ENCODE data around the gene HYAL3. TPM values are rescaled to one million over a fixed set of nuclear protein-coding genes. Genes with fewer than 3 reads are reported as not detected.

Gene HYAL3
- total and polyA plus RNA-seq, 2 of the 13 experiments (the other 11 are each of a cell fraction or from before 2014, with no cell fraction given): 5.5 to 10.4 TPM

DNA sequence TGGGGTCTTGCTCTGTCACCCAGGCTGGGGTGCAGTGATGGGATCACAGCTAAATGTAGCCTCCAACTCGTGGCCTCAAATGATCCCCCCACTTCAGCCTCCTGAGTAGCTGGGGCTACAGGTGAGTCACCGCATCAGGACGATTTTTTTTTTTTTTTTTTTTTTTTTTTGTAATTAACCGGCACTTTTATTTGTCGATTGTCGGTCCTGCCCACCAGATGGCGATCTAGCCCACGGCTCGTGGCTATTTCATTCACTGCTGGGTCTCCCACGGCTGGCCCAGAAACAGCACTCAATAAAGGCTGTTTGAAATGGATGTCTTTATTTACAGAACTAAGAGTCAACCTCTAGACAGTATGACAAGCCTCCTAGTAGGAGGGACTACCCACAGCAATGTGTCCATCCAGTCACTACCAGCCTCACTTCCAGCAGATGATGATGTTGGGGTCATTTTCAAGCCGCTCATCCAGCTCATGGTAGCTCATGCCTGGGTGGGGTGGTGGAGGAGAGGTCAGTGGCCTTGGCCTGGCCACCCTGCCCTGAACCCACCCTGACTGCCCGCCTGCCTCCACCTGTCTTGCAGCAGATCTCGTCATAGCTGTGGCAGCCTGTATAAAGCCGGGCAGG is 48.1 kb upstream of the HYAL3 start (continued):
- TF ChIP-seq ZBTB40 (IDR thresholded peaks at IDR 0.05) (no peak), ZBTB40 (CRISPR knock-in tag; IDR thresholded peaks at IDR 0.05) (peak; percentile 92), ZKSCAN5 (CRISPR knock-in tag; IDR thresholded peaks at IDR 0.05) (no peak), HNF4G (IDR thresholded peaks at IDR 0.05; ENCODE audit: borderline replicate concordance, low read depth, low read length) (no peak), HNF4G (CRISPR knock-in tag; IDR thresholded peaks at IDR 0.05; ENCODE audit: borderline replicate concordance, low read depth) (no peak), ZNF530 (CRISPR knock-in tag; IDR thresholded peaks at IDR 0.05; ENCODE audit: low read depth) (no peak), RAD51 (IDR thresholded peaks at IDR 0.05; ENCODE audit: borderline replicate concordance) (no peak), SATB2 (CRISPR knock-in tag; IDR thresholded peaks at IDR 0.05) (no peak), ELF3 (CRISPR knock-in tag; IDR thresholded peaks at IDR 0.05) (no peak), HDAC2 (CRISPR knock-in tag; IDR thresholded peaks at IDR 0.05) (no peak), ZNF549 (CRISPR knock-in tag; IDR thresholded peaks at IDR 0.05) (no peak), ZSCAN22 (CRISPR knock-in tag; IDR thresholded peaks at IDR 0.05) (no peak), NAIF1 (CRISPR knock-in tag; IDR thresholded peaks at IDR 0.05; ENCODE audit: borderline replicate concordance) (no peak)
- TF ChIP-seq, protein P1, sequence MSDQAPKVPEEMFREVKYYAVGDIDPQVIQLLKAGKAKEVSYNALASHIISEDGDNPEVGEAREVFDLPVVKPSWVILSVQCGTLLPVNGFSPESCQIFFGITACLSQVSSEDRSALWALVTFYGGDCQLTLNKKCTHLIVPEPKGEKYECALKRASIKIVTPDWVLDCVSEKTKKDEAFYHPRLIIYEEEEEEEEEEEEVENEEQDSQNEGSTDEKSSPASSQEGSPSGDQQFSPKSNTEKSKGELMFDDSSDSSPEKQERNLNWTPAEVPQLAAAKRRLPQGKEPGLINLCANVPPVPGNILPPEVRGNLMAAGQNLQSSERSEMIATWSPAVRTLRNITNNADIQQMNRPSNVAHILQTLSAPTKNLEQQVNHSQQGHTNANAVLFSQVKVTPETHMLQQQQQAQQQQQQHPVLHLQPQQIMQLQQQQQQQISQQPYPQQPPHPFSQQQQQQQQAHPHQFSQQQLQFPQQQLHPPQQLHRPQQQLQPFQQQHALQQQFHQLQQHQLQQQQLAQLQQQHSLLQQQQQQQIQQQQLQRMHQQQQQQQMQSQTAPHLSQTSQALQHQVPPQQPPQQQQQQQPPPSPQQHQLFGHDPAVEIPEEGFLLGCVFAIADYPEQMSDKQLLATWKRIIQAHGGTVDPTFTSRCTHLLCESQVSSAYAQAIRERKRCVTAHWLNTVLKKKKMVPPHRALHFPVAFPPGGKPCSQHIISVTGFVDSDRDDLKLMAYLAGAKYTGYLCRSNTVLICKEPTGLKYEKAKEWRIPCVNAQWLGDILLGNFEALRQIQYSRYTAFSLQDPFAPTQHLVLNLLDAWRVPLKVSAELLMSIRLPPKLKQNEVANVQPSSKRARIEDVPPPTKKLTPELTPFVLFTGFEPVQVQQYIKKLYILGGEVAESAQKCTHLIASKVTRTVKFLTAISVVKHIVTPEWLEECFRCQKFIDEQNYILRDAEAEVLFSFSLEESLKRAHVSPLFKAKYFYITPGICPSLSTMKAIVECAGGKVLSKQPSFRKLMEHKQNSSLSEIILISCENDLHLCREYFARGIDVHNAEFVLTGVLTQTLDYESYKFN (CRISPR knock-in tag; conservative IDR thresholded peaks at IDR 0.05): no peak
- TF ChIP-seq, protein P2, sequence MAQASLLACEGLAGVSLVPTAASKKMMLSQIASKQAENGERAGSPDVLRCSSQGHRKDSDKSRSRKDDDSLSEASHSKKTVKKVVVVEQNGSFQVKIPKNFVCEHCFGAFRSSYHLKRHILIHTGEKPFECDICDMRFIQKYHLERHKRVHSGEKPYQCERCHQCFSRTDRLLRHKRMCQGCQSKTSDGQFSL (CRISPR knock-in tag; IDR thresholded peaks at IDR 0.05): no peak
